Smooth muscle cell of the coronary artery (primary cell): Measurements from ENCODE around the gene SERF1A. TPM values are rescaled to one million over a fixed set of nuclear protein-coding genes. Genes with fewer than 3 reads are reported as not detected.

Source experiments
- total RNA-seq: library from RNA; depleted of rRNA; stranded (reverse); fragments of >200 nt; gene quantifications from 2 replicates; pipeline ENCODE4 v1.2.3, GENCODE V29; 2014; ENCODE audit warnings: low replicate concordance

Gene SERF1A
- 1.6 TPM in 2 replicates for total RNA-seq

GRCh38 chr5:70900533-70901271, at the start of gene SERF1A:
Gene SERF1A, plus strand, starts transcription at chr5:70900669. Its CDS starts 201 bp downstream, at chr5:70900870.

Other genes starting within 250 kb of the SERF1A start
- 17.4 and 21.2 TPM in 2 replicates for gene SMN1, start 24.4 kb downstream of the SERF1A start, total RNA-seq
- gene NAIP, start 124.7 kb downstream of the SERF1A start, total RNA-seq, result 1.9 TPM in 2 replicates
- gene GTF2H2, start 167.0 kb downstream of the SERF1A start, total RNA-seq, result 23.0 and 27.8 TPM in 2 replicates